ENCODE results near the gene JAK2.

GRCh38 chr9:5004481-5004880 is 19.4 kb downstream of the JAK2 start:
- TF ChIP-seq, protein P1, sequence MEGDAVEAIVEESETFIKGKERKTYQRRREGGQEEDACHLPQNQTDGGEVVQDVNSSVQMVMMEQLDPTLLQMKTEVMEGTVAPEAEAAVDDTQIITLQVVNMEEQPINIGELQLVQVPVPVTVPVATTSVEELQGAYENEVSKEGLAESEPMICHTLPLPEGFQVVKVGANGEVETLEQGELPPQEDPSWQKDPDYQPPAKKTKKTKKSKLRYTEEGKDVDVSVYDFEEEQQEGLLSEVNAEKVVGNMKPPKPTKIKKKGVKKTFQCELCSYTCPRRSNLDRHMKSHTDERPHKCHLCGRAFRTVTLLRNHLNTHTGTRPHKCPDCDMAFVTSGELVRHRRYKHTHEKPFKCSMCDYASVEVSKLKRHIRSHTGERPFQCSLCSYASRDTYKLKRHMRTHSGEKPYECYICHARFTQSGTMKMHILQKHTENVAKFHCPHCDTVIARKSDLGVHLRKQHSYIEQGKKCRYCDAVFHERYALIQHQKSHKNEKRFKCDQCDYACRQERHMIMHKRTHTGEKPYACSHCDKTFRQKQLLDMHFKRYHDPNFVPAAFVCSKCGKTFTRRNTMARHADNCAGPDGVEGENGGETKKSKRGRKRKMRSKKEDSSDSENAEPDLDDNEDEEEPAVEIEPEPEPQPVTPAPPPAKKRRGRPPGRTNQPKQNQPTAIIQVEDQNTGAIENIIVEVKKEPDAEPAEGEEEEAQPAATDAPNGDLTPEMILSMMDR (IDR thresholded peaks at IDR 0.05), result no peak
- no peak for TF ChIP-seq ZFX (IDR thresholded peaks at IDR 0.05; ENCODE audit: borderline replicate concordance)

Data from 22Rv1 (cell line).